CD14-positive monocyte (primary cell): ENCODE measurements around the gene BLM. TPM values are rescaled to one million over a fixed set of nuclear protein-coding genes. Genes with fewer than 3 reads are reported as not detected.
A peak's percentile ranks its signal among the peaks of the same experiment; 100 is the strongest.

Source experiments
- DNase-seq, 3 donors: peaks; one replicate each; pipeline ENCODE4 v3.0.0-alpha.2; 2011 to 2022
- H2AFZ ChIP-seq: 2 replicates; pipeline ENCODE4 v1.6.0; 2012; ENCODE audit warnings: mild to moderate bottlenecking, low read depth, low read length, inconsistent platforms; ENCODE audit not compliant: insufficient read depth, poor library complexity, severe bottlenecking
- H3K27ac ChIP-seq, 2 donors: 1 replicate in 1 of 2; 2 replicates in 1 of 2; pipeline ENCODE4 v1.5.1; 2012 to 2013; ENCODE audit warnings: low read length in 2 of 2, control low read depth in 1 of 2, inconsistent platforms in 1 of 2, low read depth in 1 of 2, mild to moderate bottlenecking in 1 of 2
- H3K27me3 ChIP-seq, 2 donors: one replicate each; pipeline versions ENCODE4 v1.6.0 to v1.6.1; 2011 to 2013; ENCODE audit warnings: low read length in 2 of 2; ENCODE audit not compliant: control insufficient read depth in 2 of 2, insufficient read depth in 2 of 2
- H3K36me3 ChIP-seq, 2 donors: replicated peaks in 1 of 2; 1 replicate in 1 of 2; 2 replicates in 1 of 2; pipeline versions ENCODE4 v1.5.1 to v1.6.1; 2012 to 2013; ENCODE audit warnings: low read length in 2 of 2, control low read depth in 1 of 2, inconsistent platforms in 1 of 2, mild to moderate bottlenecking in 1 of 2; ENCODE audit not compliant: insufficient read depth in 2 of 2, control insufficient read depth in 1 of 2
- H3K4me1 ChIP-seq, 2 donors: 1 replicate in 1 of 2; 2 replicates in 1 of 2; pipeline versions ENCODE4 v1.5.1 to v1.6.1; 2012 to 2013; ENCODE audit warnings: low read length in 2 of 2, control low read depth in 1 of 2, inconsistent platforms in 1 of 2, mild to moderate bottlenecking in 1 of 2, moderate library complexity in 1 of 2; ENCODE audit not compliant: insufficient read depth in 2 of 2, control insufficient read depth in 1 of 2
- H3K4me2 ChIP-seq: replicated peaks from 2 replicates; pipeline ENCODE3; 2012; ENCODE audit warnings: low read length, moderate library complexity, mild to moderate bottlenecking; ENCODE audit not compliant: poor library complexity, severe bottlenecking; ENCODE audit errors: extremely low read depth
- H3K4me3 ChIP-seq, 3 experiments: fragments of 200-600 bp in 1 of 3; sonication (generic) in 1 of 3; replicated peaks in 1 of 3; 1 replicate in 2 of 3; 2 replicates in 1 of 3; pipeline ENCODE4 v1.5.1; 2011 to 2013; ENCODE audit warnings: low read length in 3 of 3, mild to moderate bottlenecking in 3 of 3, control low read depth in 2 of 3, low read depth in 2 of 3, inconsistent platforms in 1 of 3, moderate library complexity in 1 of 3
- H3K79me2 ChIP-seq: 2 replicates; pipeline ENCODE4 v1.6.0; 2012; ENCODE audit warnings: mild to moderate bottlenecking, control low read depth, inconsistent platforms, low read length, moderate library complexity; ENCODE audit not compliant: insufficient read depth
- H3K9ac ChIP-seq: 2 replicates; pipeline ENCODE4 v1.6.0; 2017; ENCODE audit warnings: low read length, mild to moderate bottlenecking; ENCODE audit not compliant: insufficient read depth, poor library complexity, severe bottlenecking
- H3K9me3 ChIP-seq, 2 donors: replicated peaks in 1 of 2; 1 replicate in 1 of 2; 2 replicates in 1 of 2; pipeline versions ENCODE4 v1.5.1 to v1.6.1; 2012 to 2013; ENCODE audit warnings: low read length in 2 of 2, control low read depth in 1 of 2; ENCODE audit not compliant: control insufficient read depth in 1 of 2, insufficient read depth in 1 of 2
- H4K20me1 ChIP-seq: 2 replicates; pipeline ENCODE4 v1.6.0; 2012; ENCODE audit warnings: mild to moderate bottlenecking, low read length, control low read depth, moderate library complexity; ENCODE audit not compliant: insufficient read depth
- H3K27ac Mint-ChIP-seq, 7 donors: one replicate each; pipeline ENCODE4 v1.8.0; 2020; ENCODE audit warnings: mild to moderate bottlenecking in 7 of 7, mixed read lengths in 7 of 7, moderate library complexity in 6 of 7, inconsistent platforms in 2 of 7
- H3K27me3 Mint-ChIP-seq, 3 donors: one replicate each; pipeline ENCODE4 v1.8.0; 2021 to 2022; ENCODE audit warnings: low read depth in 3 of 3, mild to moderate bottlenecking in 3 of 3, mixed read lengths in 3 of 3, moderate library complexity in 3 of 3, inconsistent platforms in 1 of 3
- H3K36me3 Mint-ChIP-seq, 2 donors: one replicate each; pipeline ENCODE4 v1.8.0; 2020; ENCODE audit warnings: mixed read lengths in 2 of 2, inconsistent platforms in 1 of 2, mild to moderate bottlenecking in 1 of 2
- H3K4me1 Mint-ChIP-seq: one replicate; pipeline ENCODE4 v1.8.0; 2020; ENCODE audit warnings: mild to moderate bottlenecking, mixed read lengths
- H3K4me3 Mint-ChIP-seq, 2 donors: one replicate each; pipeline ENCODE4 v1.8.0; 2020; ENCODE audit warnings: mild to moderate bottlenecking in 2 of 2, mixed read lengths in 2 of 2, moderate library complexity in 1 of 2
- H3K9me3 Mint-ChIP-seq, 7 donors: one replicate each; pipeline ENCODE4 v1.8.0; 2020 to 2022; ENCODE audit warnings: mixed read lengths in 7 of 7, mild to moderate bottlenecking in 6 of 7, moderate library complexity in 6 of 7, inconsistent platforms in 2 of 7
- CTCF ChIP-seq: fragments of 200-600 bp; IDR thresholded peaks from one replicate; pipeline ENCODE4 v1.8.0; 2022; ENCODE audit warnings: antibody characterized with exemption, mild to moderate bottlenecking
- WGBS: methylation state at CpG from one replicate; pipeline ENCODE4 v1.1.5; 2013; ENCODE audit warnings: missing lambda C conversion rate; ENCODE audit not compliant: insufficient coverage; 5-methylcytosine and 5-hydroxymethylcytosine counted together
- intact Hi-C, 2 donors: fragments of 100-400 bp; cut with micrococcal nuclease; formaldehyde crosslinking; loops; one replicate each; pipeline versions ENCODE4 v1.15.0 to v1.15.1; 2023
- polyA plus RNA-seq, 3 donors: library from polyadenylated mRNA; depleted of rRNA in 1 of 3; unstranded in 2 of 3; stranded (reverse) in 1 of 3; fragments of 300-500 nt in 2 of 3; fragments of >200 nt in 1 of 3; fragmentation: Illumina TruSeq in 2 of 3; gene quantifications; 1 replicate in 2 of 3; 2 replicates in 1 of 3; pipeline ENCODE4 v1.2.3, GENCODE V29; 2012 to 2021

The BLM gene
- polyA plus RNA-seq, 3 donors = 0.69 to 2.3 (median 1.2) TPM

- H3K79me2 ChIP-seq = no peaks in the 10 kb centered on the region
- no peak overlapping the region for H3K27ac Mint-ChIP-seq
- no peaks in the 10 kb centered on the region for H4K20me1 ChIP-seq
- no peak for TF ChIP-seq CTCF
- no peak overlapping the region for H3K4me2 ChIP-seq
- no peak for DNase-seq
- H3K4me3 Mint-ChIP-seq = no peak overlapping the region
- peaks cover 0 to 2% of the 10 kb centered on the region in 2 donors for H3K4me1 ChIP-seq
- peaks cover 6 to 28% of the 10 kb centered on the region in 2 donors for H3K36me3 Mint-ChIP-seq
- H3K36me3 ChIP-seq = peaks cover 0 to 16% of the 10 kb centered on the region in 2 donors
- H3K27ac ChIP-seq = no peak overlapping the region
- 93% methylated on average over 3 of the region's 5 CpGs for WGBS
- peaks cover 0 to 1% (median 0%) of the 10 kb centered on the region in 3 donors for H3K27me3 Mint-ChIP-seq
- no peaks in the 10 kb centered on the region for H3K27me3 ChIP-seq
- H3K9me3 Mint-ChIP-seq = no peaks in the 10 kb centered on the region
- peaks cover 6% of the 10 kb centered on the region for H3K4me1 Mint-ChIP-seq
- H3K4me3 ChIP-seq = no peak overlapping the region
- no peak overlapping the region for H3K9ac ChIP-seq
- no peak overlapping the region for H2AFZ ChIP-seq
- intact Hi-C loops = no loop called here
- no peaks in the 10 kb centered on the region for H3K9me3 ChIP-seq
Observed at GRCh38 chr15:90774731-90775514, 57.8 kb downstream of the BLM start.

DNA sequence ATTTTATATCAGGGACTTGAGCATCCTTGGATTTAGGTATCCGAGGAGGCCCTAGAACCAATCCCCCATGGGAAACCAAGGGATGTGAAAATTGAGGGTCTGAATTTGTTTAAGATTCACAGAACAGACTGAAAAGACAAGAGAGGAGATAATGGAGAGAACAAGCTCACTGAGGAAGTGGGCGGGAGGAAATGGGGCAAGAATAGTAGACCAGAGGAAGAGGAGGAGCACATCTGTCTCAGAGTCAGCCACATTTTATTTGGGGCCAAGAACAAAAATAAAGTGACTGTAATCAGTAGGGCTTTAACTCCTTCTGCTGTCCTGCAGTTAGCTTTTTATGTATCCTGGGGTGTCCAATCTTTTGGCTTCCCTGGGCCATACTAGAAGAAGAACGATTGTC is 63.8 kb downstream of the BLM start:
- H3K4me3 ChIP-seq = peak overlapping the region in 1 of 3 experiments; percentile 29
- peak; percentile 9 to 43 (median 27) for DNase-seq
- no peaks in the 10 kb centered on the region for H3K9me3 Mint-ChIP-seq
- H3K9me3 ChIP-seq = no peaks in the 10 kb centered on the region
- intact Hi-C loops = loop anchor here in 1 of 2 donors (10.0 kb wide), 1 partner anchor 136 kb away; no protein-coding TSS in a partner anchor
- H3K9ac ChIP-seq = no peak overlapping the region
- peaks cover 0 to 9% of the 10 kb centered on the region in 2 donors for H3K36me3 ChIP-seq
- no peaks in the 10 kb centered on the region for H3K27me3 ChIP-seq
- H3K79me2 ChIP-seq = peaks cover 5% of the 10 kb centered on the region
- H4K20me1 ChIP-seq = no peaks in the 10 kb centered on the region
- peak overlapping the region; percentile 56 to 65 for H3K4me3 Mint-ChIP-seq
- H2AFZ ChIP-seq = peak overlapping the region; percentile 51
- peak overlapping the region in 1 of 2 donors; percentile 61 for H3K27ac ChIP-seq
- 11% methylated on average over 1 of the region's 3 CpGs for WGBS
- no peak for TF ChIP-seq CTCF
- H3K36me3 Mint-ChIP-seq = peaks cover 8 to 16% of the 10 kb centered on the region in 2 donors
- peaks cover 0 to 2% (median 0%) of the 10 kb centered on the region in 3 donors for H3K27me3 Mint-ChIP-seq
- peaks cover 17 to 22% of the 10 kb centered on the region in 2 donors for H3K4me1 ChIP-seq
- H3K27ac Mint-ChIP-seq = peak overlapping the region; percentile 25 to 92 (median 62)
- H3K4me2 ChIP-seq = peak overlapping the region; percentile 38
- peaks cover 25% of the 10 kb centered on the region for H3K4me1 Mint-ChIP-seq
